Measurements from ENCODE around the gene PARD6G.

PARD6G gene

DNA sequence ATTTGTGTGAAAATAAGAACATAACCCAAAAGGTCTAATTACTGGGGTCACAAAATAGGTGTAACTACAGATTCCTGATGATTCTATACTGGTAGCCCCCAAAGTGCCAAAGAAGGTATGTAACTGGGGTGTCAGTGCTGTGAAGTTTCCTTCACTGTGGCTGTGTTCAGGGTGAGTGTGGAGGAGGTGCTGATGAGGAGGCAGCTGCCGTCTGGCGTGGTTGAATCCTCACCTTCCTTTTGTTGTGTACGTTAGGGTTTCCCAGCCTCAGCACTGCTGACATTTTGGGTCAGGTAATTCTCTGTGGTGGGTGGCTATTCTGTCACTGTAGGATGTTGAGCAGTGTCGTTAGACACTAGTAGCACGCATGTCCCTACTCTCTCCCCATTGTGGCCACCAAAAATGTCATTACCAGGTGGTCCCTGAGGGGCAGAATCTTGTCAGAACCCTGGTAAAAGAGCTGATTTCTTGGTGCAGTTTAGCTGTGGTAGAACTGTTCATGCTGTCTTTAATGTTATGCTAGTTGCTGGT is 106.8 kb downstream of the PARD6G start:
- no peak for DNase-seq

- DNase-seq: no peak
These were observed 109.3 kb downstream of the PARD6G start for GRCh38 chr18:80137976-80138375.

DNA sequence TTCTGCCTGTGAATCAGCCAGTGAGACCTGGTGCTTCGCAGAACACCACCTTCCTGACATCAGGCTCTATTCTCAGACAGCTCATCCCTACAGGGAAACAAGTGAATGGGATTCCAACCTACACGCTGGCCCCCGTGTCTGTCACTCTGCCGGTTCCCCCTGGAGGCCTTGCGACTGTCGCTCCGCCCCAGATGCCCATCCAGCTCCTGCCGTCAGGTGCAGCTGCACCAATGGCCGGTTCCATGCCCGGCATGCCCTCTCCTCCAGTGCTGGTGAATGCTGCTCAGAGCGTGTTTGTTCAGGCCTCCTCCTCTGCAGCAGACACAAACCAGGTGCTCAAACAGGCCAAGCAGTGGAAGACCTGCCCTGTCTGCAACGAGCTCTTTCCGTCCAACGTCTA is 110.2 kb downstream of the PARD6G start:
- DNase-seq: no peak

DNA sequence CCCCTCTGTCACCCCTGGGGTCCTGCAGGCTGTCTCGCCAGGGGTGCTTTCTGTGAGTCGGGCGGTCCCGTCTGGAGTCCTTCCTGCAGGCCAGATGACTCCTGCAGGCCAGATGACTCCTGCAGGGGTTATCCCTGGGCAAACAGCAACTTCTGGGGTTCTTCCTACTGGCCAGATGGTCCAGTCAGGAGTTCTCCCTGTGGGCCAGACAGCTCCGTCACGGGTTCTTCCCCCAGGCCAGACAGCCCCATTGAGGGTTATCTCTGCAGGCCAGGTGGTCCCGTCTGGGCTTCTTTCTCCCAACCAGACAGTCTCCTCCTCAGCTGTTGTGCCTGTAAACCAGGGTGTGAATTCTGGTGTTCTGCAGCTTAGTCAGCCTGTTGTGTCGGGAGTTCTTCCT is 110.6 kb downstream of the PARD6G start:
- DNase-seq: no peak

- DNase-seq: no peak
These were observed 112.2 kb downstream of the PARD6G start for GRCh38 chr18:80135136-80135535.

DNA sequence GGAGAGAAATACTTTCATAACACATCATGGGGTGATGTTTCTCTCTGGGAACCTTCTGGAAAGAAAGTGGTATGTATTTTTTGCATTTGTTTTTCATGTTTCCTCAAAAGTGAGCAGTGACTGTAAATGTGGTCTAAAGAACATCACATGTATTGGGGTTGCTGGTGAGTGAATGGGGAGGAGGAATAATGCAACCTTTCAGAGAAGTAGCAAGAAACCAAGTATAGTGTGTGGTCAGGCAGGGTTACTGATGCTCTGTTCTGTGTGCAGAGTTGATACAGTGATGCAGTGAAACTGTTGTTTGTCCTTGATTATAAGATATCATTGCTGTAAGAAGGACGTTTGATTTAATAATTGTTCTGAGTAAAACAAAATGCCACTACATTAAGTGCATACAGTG is 114.2 kb downstream of the PARD6G start:
- no peak for DNase-seq

DNA sequence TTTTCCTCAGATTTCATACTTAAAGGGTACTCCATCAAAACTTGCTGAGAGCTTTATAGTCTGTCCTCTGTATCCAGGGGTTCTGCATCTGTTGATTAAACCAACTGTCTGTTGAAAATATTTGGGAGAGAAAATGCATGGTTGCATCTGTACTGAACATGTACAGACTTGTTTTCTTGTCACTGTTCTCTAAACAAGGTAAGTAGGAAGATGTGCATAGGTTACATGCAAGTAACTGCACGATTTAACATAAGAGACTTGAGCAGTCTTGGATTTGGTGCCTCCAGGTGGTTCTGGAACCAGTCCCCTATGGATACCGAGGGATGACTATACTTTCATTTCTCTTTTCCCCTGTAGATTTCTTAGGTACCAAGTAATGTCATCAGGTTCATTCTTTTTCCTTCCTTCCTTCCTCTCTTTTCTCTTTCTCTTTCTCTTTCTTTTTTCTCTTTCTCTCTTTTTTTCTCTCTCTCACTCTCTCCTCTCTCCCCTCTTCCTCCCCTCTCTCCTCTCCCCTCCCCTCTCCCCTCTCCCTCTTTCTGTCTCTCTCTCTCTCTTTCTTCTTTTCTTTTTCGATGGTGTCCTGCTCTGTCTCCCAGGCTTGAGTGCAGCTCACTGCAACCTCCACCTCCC is 115.0 kb downstream of the PARD6G start:
- no peak for DNase-seq

DNA sequence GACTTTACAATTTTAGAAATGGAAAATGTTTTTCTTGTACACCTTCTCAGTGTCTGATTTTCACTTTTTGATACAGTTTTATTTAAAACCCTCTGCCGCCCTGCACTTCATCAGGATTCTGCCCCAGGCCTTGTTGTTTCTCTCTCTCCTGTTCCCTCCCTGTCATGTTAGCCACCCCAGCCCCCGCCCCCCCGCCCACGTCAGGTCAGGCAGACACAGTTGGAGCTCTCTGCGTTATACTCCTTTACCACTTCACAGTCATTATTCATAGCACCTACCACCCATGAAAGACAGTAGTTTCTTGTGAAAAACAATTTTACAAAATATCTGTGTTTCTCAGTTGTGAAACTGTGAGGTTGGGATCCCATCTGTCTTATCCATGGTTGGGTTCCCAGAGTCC is 116.8 kb downstream of the PARD6G start:
- DNase-seq: no peak

- DNase-seq: no peak
These were observed 117.5 kb downstream of the PARD6G start for GRCh38 chr18:80129672-80130367.

- DNase-seq: no peak
These were observed 119.7 kb downstream of the PARD6G start for GRCh38 chr18:80127635-80128034.

GRCh38 chr18:80126797-80127196 is 120.5 kb downstream of the PARD6G start:
- DNase-seq: no peak

DNA sequence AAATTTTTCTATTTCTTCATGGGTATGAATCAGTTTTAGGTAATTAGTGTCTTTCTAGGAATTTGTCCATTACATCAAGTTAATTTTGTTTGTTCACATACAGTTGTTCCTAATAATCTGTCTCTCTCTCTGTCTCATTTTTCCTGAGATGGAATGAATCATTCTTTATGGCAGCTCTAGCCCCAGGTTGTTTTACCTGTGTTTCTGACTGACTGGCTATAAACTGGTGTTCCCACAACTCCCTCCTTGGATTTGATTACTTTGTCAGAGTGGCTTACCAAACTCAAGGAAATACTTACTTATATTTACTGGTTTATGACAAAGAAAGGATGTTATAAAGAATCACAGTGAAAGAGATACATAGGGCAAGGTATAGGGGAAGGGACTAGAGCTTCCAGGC is 123.2 kb downstream of the PARD6G start:
- DNase-seq: no peak

DNA sequence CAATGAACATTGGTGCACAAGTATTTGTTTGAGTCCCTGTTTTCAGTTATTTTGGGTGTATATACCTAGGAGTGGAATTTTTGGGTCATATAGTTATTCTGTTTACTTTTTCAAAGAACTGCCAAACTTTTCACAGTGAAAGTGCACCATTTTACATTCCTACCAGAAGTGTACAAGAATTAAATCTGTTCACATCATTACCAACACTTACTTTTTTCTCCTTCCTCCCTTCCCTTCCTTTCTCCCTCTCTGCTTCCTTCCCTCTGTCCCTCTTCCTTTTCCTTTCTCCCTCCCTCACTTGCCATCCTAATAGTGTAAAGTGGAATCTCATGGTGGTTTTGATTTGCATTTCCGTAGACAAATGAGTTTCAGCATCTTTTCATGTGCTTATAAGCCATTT is 126.4 kb downstream of the PARD6G start:
- no peak for DNase-seq

- no peak for DNase-seq
These were observed 128.2 kb downstream of the PARD6G start for GRCh38 chr18:80119111-80119510.

- no peak for DNase-seq
These were observed 132.3 kb downstream of the PARD6G start for GRCh38 chr18:80115035-80115434.

DNA sequence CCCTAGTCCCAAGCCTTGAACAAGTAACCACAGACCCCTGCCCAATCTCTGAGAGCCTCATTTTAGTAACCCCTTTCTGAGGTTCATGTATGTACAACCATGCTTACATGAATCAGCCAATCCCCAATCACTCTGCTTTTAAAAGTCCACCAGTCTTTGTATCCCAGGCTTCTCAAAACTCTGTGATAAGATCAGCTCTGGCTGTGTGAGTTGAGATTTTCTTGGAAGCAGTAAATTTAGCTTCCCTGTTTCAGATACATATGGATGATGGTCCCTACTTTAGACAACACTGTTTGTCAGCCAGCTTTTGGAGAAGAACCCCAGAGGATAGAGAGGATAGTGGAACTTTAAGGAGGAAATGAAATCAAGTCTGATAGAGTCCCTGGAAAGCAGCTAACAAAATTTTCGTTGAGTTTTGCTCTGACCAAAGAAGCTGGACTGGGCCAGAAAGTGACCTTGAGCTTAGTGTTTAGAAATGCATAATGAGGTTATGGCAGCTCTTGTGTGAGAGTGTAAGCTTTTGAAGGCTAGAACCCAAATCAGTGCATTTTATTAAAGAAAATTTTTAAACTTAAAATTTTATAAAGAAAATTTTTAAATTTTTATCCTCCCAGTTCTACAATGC is 134.6 kb downstream of the PARD6G start:
- no peak for DNase-seq

DNA sequence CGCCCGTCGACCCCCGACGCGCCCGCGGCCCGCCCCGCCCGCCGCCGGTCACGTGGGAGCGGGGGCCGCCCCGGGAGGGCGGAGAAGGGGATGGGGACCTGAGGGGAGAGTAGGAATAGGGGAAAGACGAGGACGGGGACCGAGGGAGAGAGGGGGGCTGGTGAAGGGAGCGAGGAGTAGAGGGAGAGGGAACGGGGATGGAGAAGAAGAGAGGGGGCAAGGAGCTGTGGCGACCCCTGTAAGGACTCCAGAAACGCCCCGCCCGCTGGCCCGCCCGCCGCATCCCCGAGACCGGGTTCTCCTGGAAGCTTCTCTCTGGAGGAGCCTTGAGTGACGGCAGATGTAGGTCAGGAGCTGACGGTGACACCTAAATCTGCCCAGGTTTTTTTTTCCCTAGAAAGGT is 137.6 kb downstream of the PARD6G start:
- DNase-seq: peak; percentile 84

- peak; percentile 92 for DNase-seq
These were observed 138.3 kb downstream of the PARD6G start, which contains the start of gene ADNP2 for GRCh38 chr18:80108739-80109675. TSS of gene ADNP2 (plus strand) at chr18:80109262. CDS start at chr18:80117543, 8,281 bp downstream.

DNA sequence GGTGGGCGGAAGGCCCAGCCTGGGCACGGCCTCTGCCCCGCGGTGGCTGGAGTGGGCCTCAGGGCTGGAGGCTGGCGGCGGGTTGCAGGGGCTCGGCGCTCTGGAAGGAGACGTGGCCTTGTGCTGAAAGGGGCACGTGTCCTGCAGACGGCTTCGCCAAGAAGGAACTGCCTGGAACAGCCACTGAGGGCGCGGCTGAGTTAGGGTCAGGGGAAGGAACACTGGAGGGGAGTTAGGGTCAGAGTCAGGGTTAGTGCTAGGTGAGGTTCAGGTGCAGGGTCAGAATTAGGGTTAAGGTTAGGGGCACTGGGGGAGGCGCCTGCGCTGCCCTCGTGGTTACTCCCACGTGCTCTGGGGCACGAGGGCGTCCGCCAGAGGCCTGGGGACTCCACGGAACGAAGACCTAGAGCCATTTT is 139.2 kb downstream of the PARD6G start:
- DNase-seq: no peak

- DNase-seq: no peak
These were observed 139.9 kb downstream of the PARD6G start for GRCh38 chr18:80107426-80107825.

All from NCI-H146 (cell line).